Measurements from ENCODE around the gene GOLM1.

GOLM1 gene

GRCh38 chr9:86045654-86046053 lies 53.7 kb downstream of the GOLM1 start:
- DNase-seq (ENCODE audit: low spot score): no peak

- DNase-seq (ENCODE audit: low spot score): no peak
These were observed 55.4 kb downstream of the GOLM1 start for GRCh38 chr9:86043999-86044398.

DNA sequence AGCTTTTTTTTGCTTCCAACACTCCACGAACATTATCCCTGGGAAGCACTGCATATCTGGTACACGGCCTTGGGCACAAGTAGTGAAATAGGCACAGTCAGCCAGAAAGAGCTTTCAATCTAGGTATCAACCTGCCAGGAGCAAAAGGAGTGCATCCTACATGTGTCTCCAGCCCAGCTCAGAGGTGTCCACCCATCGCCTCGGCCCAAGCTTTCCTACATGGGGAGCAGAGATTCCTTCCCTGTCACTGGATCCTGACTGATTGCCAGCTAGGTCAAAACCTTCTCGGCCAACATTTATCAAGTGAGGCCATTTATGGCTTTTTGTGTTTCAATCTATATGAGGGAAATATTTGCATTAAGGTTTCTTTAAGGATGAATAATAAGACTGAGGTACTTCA lies 55.8 kb downstream of the GOLM1 start:
- no peak for DNase-seq (ENCODE audit: low spot score)

DNA sequence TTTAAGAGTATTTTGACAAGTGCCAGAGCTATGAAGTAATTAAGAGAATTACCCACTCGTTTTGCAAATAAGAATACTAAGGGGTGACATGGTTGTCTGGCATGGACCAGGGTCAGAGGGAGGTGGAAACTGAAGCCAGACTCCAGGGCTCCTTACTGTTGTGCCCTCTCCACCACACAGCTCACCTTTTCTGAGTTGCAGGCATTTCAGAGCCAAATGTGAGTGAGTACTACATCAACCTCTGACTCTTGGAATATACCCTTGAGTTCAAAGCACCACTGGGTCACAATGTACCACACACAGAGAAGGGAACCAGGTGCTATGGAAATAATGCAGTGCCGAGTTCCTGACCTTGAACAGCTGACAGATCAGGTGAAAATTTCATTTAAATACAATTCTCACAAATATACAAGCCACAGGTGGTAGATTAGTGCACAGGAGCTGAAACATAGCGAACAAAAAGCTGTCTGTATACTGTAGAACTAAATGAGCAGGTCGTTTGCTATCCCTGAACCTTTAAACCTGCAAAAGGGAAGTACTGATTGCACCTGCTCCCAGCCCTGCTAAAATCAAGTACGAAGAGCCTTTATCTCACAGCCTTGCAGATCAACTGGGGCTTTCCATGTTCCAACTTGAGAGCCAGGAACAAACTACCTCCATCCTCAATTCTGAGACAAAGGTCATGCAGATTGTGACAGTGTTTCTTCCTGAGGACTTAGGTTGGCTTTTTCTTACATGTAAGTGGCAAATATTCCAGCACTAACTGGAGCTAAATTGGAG lies 57.0 kb downstream of the GOLM1 start:
- no peak for DNase-seq (ENCODE audit: low spot score)

- no peak for DNase-seq (ENCODE audit: low spot score)
These were observed 58.0 kb downstream of the GOLM1 start for GRCh38 chr9:86041311-86041741.

DNA sequence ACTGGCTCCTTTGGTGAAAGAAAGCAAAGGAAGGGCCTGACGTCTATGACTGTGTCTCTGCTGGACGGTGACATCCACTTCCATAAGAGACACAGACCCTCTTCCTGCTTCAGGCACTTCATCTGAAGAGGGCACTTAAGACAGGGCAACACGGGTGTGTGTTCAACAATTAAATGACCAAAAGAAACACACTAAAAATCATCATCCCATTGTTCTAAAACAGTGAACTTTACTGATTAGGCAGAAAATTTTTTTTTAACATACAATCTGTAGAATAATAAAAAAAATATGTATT lies 58.5 kb downstream of the GOLM1 start:
- no peak for DNase-seq (ENCODE audit: low spot score)

DNA sequence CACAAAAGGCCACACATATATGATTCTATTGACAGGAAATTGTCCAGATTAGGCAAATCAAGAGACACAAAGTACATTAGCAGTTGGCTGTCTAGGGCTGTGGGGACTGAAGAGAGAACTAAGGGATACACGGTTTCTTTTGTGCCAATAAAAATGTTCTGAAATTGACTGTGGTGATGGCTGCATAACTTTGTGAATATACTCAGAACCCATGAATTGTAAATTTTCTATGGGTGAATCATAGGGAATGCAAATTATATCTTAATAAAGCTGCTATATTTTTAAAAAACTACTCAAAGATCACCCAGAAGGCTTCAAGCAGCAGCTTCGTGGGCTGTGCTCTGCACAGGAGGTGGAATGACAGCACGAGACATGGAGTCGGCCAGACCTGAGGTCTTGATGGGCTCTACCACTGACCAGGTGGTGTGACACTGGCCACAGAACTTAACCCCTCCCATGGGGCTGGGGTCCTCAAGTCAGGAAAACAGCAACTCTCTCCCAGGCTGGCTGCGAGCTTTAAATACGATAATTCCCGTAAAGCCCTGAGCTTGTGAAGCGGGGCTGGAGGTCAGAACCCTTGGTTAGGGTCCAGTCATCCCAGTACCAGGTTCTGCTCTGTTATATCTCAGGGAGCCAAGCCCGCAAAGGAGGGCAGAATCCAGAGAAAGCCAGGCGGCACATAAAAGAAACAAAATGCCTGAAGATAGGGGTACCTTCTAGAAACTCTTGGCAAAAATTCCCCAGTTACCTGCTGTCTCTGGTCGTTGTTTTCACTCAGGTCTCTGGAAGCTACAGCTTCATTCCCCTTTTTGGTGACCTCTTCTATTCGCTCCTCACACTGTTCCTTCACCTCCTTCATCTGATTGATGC lies 59.1 kb downstream of the GOLM1 start:
- no peak for DNase-seq (ENCODE audit: low spot score)

DNA sequence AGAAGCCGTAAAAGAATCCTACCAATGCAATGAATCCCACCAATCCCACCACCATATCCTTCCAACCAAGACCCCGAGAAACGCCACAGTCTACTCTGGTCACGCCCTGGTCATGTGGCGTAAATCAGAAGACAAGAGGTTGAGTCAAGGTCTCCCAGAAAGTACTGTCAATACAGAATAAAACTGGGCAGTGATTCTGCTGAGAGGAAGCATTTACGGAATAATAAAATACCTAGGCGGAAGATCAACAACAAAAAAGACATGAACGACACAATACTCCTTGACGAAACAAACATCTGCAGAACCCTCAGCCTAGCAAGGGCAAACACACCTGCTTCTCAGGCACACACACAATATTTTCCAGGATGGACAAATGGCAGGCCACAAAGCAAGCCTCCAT lies 62.8 kb downstream of the GOLM1 start:
- DNase-seq (ENCODE audit: low spot score): no peak

DNA sequence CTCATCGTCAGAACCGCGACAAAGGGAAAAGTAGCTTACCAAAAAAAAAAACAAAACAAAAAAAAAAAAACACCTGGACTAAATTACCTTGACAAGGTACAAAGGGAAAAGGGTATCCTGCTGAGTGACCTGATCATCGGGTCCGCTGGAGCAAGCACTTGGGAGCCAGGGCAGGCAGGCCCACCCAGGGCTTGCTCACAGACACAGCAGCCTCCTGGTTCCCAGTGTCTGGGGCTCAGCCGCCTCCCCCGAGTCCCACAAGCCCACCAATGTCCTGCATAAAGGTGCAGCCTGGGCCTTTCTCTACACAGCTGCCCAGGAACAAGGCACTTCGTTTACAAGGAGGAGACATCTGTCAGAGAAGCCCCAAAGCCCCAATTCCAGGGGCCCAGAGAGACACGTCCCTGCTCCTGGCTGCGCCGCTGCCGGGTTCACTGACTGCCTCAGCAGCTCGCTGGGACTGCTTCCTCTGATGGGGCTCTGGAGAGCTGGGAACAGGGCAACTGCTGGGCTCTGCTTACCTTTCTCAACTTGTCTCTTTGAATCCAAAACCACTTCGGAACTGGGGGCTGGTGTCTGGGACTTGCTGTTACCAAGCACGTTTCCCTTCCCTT lies 63.4 kb downstream of the GOLM1 start:
- DNase-seq (ENCODE audit: low spot score): no peak

- DNase-seq (ENCODE audit: low spot score): peak; percentile 71
These were observed 64.3 kb downstream of the GOLM1 start for GRCh38 chr9:86034863-86035734.

GRCh38 chr9:86027767-86028166 lies 71.6 kb downstream of the GOLM1 start:
- no peak for DNase-seq (ENCODE audit: low spot score)

DNA sequence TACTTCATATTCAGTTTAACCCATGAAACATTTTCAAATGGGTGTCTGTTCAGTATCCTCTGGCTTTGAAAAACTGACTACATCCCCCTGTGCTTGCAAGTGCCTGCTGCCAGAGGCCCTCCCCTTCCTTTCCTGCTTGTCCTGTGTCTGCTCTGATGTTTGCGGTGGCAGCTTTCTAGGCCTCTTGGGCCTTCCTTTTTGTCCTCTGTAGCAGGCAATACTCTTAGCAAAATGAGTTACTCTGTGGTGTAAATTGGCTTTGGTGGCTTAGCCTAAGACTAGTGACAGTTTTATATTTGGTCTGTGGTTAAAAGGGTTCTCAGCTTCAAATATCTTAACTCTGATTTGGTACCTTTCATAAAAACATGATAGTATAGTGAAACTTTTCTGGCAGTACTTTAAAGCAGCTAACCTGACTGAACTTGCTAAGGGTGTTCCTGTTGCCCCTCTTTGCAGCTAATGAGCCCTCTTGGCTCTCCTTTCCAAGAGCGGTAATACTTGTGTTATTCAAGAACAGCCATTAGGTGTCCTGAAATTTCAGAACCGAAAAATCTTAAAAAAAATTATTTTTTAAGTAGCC lies 76.6 kb downstream of the GOLM1 start:
- no peak for DNase-seq (ENCODE audit: low spot score)

DNA sequence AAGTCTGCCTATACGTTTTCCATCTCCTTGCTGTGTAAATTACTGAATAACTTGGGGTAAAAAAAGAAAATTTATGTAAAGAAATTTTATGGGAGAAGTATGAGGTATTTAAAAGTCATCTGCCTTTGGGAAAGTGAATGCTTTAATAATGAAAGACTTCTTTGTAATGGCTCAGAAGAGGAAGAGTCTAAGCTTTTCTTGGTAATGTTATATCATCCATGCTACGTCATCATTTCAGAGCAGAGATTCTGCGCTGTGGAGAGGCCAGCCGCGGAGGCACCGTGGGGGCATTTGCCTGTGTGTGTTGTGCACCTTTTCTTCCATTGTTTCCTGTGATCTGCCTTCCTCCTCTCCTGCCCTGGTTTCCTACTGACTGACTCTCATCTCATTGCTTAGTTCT lies 78.2 kb downstream of the GOLM1 start:
- no peak for DNase-seq (ENCODE audit: low spot score)

GRCh38 chr9:86020731-86021130 lies 78.6 kb downstream of the GOLM1 start:
- no peak for DNase-seq (ENCODE audit: low spot score)

DNA sequence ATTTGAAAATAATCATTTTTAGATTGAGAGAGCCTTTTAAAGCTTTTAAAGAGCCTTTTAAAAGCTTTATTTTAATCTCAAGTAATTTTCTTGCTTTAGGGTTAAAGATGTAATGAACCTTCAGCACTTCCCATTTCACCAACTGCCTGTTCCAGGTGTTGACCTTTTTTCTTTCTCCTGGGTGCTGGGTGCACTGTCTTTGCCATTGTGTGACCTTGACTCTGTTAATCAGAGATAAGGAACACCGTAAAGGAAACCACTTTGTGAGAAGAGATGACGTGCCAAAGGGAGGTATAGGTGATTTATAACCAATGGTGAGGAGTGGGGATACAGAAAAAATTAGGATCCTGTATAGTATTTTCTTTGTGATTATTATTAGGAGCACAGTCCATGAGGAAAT lies 90.2 kb downstream of the GOLM1 start:
- DNase-seq (ENCODE audit: low spot score): no peak

DNA sequence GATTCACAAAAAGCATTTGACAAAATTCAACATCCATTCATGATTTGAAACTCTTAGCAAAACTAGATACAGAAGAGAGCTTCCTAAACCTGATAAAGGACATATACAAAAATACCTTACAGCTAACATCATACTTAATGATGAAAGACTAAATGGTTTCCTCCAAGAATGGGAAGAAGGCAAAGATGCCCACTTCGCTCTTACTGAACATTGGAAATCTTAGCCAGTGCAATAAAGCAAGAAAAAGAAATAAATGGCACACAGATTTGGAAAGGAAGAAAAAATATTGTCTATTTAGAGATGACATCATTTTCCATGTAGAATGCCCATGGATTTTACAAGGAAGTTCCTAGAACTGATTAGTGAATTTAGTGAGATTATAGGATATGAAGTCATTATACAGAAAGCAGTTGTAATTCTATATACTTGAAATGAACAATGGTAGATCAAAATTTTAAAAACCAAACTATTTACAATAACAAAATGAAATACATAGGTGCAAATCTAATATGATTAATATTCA lies 94.0 kb downstream of the GOLM1 start:
- DNase-seq (ENCODE audit: low spot score): no peak

DNA sequence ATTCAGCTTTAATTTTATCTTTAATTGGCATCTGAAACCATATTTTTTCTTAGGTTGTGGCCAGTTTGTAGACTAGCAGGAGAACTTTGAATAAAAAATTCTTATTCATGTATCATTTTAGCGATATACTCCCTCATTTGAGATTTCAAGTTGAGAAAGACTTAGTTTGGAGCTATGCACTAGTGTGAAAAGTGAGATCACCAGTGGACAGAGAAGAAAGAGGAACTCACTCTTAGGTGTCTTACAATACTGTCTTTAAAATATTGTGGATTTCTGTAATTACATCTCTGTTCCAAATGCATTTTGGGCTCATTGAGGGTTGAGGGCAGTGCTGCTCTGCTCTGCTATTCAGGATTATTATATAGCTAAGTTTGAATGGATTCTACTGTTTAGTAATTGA lies 103.8 kb downstream of the GOLM1 start:
- no peak for DNase-seq (ENCODE audit: low spot score)

- no peak for DNase-seq (ENCODE audit: low spot score)
These were observed 104.3 kb downstream of the GOLM1 start for GRCh38 chr9:85995097-85995496.

DNA sequence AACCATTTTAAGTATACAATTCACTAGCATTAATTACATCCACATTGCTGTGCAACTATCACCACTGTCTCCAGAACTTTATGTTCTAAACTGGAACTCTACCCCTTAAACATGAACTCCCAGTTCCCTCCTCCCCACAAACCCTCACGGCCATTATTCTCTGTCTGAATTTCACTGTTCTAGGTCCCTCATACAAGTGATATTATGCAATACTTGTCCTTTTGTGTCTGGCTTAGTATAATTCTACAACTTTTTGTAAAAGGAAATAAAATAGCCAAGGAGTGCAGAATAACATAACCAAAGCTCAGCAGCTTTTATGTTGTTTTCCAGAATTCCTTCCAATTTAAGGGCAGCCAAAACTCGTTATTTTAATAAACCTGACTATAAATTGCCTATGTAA lies 105.2 kb downstream of the GOLM1 start:
- DNase-seq (ENCODE audit: low spot score): no peak

- no peak for DNase-seq (ENCODE audit: low spot score)
These were observed 112.1 kb downstream of the GOLM1 start for GRCh38 chr9:85987236-85987635.

- DNase-seq (ENCODE audit: low spot score): no peak
These were observed 114.9 kb downstream of the GOLM1 start for GRCh38 chr9:85984457-85984856.

- DNase-seq (ENCODE audit: low spot score): no peak
These were observed 118.0 kb downstream of the GOLM1 start for GRCh38 chr9:85981369-85981768.
